ENCODE measurements around the gene CNGB1. TPM values are rescaled to one million over a fixed set of nuclear protein-coding genes. Genes with fewer than 3 reads are reported as not detected.

Gene CNGB1
- total RNA-seq, 4 donors from 2014 or later: not detected

DNA sequence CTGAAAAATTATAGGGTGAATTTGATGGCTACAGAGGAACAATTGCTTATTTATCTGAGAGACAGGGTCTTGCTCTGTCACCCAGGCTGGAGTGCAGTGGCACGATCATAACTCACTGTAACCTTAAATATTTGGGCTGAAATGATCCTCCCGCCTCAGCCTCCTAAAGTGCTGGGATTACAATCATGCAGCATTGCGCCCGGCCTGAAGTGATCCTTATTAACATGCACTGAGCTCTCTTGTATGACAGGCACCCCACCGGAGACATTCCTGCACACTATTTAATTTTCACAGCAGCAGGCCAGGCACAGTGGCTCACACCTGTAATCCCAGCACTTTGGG is 77.7 kb downstream of the CNGB1 start:
- no peaks in the 10 kb centered on the region for H3K27me3 ChIP-seq
- no peak overlapping the region for H3K4me3 ChIP-seq
- no peak for DNase-seq
- intact Hi-C loops (cut with DNase I; ENCODE audit: low total_unique reads): no loop called here
- TF ChIP-seq, protein P1, sequence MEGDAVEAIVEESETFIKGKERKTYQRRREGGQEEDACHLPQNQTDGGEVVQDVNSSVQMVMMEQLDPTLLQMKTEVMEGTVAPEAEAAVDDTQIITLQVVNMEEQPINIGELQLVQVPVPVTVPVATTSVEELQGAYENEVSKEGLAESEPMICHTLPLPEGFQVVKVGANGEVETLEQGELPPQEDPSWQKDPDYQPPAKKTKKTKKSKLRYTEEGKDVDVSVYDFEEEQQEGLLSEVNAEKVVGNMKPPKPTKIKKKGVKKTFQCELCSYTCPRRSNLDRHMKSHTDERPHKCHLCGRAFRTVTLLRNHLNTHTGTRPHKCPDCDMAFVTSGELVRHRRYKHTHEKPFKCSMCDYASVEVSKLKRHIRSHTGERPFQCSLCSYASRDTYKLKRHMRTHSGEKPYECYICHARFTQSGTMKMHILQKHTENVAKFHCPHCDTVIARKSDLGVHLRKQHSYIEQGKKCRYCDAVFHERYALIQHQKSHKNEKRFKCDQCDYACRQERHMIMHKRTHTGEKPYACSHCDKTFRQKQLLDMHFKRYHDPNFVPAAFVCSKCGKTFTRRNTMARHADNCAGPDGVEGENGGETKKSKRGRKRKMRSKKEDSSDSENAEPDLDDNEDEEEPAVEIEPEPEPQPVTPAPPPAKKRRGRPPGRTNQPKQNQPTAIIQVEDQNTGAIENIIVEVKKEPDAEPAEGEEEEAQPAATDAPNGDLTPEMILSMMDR (IDR thresholded peaks at IDR 0.05): no peak
- TF ChIP-seq POLR2A (IDR thresholded peaks at IDR 0.05): no peak
- no peak overlapping the region for H3K27ac ChIP-seq
- H3K36me3 ChIP-seq: no peaks in the 10 kb centered on the region
- H3K9me3 ChIP-seq: no peaks in the 10 kb centered on the region
- H3K4me1 ChIP-seq: no peaks in the 10 kb centered on the region

DNA sequence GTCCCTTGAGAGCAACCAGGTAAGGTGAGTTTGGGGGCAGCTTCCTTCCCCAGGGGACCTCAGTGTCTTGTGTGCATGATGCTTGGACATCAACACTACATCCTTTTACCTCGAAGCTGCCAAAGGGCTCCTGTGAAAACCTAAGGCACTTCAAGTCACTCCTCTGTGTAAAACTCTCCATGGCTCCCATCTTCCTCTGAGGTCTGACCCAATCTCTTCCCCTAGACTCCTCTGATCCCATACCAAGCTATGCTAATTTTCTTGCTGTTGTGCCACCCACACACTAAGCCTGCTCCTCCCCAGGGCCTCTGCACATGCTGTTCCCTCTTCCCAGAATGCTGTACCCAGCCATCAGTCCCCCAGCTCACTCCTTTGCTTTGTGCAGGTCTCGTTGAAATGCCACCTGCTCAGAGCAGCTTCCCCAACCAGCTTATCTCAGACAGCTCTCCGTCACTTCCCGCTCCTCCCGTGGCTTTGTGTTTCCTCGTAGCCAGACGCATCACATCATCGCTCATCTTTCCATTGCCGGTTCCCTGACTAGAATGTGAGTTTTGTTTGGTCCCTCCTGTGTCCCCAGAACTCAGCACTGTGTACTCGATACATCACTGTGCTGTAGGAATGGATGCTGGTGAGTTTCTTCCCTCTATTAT is 78.4 kb downstream of the CNGB1 start:
- no peak for DNase-seq
- Histone ChIP-seq H3K4me3 (no peak overlapping the region), H3K27me3 (no peaks in the 10 kb centered on the region), H3K27ac (no peak overlapping the region), H3K4me1 (no peaks in the 10 kb centered on the region), H3K36me3 (no peaks in the 10 kb centered on the region), H3K9me3 (no peaks in the 10 kb centered on the region)
- TF ChIP-seq POLR2A (IDR thresholded peaks at IDR 0.05): no peak
- TF ChIP-seq, protein P1 (IDR thresholded peaks at IDR 0.05): no peak
- intact Hi-C loops (cut with DNase I; ENCODE audit: low total_unique reads): no loop called here

DNA sequence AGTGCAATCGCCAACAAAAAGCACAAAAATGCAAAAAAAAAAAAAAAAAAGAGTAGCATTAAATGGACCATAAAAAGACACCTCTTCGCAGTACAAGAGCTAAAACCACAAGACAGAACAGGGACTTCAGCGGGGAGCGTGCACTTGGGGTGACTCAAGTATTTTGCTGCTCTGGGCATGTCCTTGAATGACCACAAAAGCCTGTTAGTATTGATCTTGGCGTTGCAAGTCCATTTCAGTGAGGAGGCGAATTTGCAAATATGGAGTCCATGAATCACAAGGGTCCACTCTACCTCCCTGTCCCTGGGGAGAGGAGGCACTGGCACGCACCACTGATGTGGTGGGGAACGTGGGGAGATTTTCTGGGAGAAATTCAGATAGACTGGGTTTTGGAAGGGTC is 78.9 kb downstream of the CNGB1 start:
- intact Hi-C loops (cut with DNase I; ENCODE audit: low total_unique reads): no loop called here
- TF ChIP-seq, protein P1 (IDR thresholded peaks at IDR 0.05): no peak
- TF ChIP-seq POLR2A (IDR thresholded peaks at IDR 0.05): no peak
- no peaks in the 10 kb centered on the region for H3K27me3 ChIP-seq
- H3K4me3 ChIP-seq: no peak overlapping the region
- H3K27ac ChIP-seq: no peak overlapping the region
- no peaks in the 10 kb centered on the region for H3K4me1 ChIP-seq
- H3K36me3 ChIP-seq: no peaks in the 10 kb centered on the region
- H3K9me3 ChIP-seq: no peaks in the 10 kb centered on the region
- DNase-seq: no peak

DNA sequence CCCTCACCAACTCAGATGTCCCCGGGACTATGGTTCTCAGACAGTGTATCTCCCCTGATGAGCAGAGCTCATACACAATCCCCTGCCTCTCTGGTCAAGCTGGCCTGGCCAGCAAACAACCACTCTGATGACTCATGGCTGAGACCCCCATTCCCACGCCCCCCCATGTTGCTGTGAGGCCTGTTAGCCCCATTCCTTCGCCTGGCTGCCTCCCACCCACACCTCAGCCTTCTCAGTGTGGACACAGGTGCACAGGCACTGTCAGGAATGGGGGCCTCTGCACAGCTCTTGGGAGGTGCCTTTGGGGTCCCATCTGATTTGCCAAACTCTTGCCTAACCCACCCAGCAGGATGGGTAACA is 80.2 kb downstream of the CNGB1 start:
- no peaks in the 10 kb centered on the region for H3K9me3 ChIP-seq
- DNase-seq: no peak
- H3K4me1 ChIP-seq: no peaks in the 10 kb centered on the region
- TF ChIP-seq, protein P1 (IDR thresholded peaks at IDR 0.05): no peak
- TF ChIP-seq POLR2A (IDR thresholded peaks at IDR 0.05): no peak
- H3K27ac ChIP-seq: no peak overlapping the region
- intact Hi-C loops (cut with DNase I; ENCODE audit: low total_unique reads): no loop called here
- H3K27me3 ChIP-seq: no peaks in the 10 kb centered on the region
- H3K36me3 ChIP-seq: no peaks in the 10 kb centered on the region
- H3K4me3 ChIP-seq: no peak overlapping the region

DNA sequence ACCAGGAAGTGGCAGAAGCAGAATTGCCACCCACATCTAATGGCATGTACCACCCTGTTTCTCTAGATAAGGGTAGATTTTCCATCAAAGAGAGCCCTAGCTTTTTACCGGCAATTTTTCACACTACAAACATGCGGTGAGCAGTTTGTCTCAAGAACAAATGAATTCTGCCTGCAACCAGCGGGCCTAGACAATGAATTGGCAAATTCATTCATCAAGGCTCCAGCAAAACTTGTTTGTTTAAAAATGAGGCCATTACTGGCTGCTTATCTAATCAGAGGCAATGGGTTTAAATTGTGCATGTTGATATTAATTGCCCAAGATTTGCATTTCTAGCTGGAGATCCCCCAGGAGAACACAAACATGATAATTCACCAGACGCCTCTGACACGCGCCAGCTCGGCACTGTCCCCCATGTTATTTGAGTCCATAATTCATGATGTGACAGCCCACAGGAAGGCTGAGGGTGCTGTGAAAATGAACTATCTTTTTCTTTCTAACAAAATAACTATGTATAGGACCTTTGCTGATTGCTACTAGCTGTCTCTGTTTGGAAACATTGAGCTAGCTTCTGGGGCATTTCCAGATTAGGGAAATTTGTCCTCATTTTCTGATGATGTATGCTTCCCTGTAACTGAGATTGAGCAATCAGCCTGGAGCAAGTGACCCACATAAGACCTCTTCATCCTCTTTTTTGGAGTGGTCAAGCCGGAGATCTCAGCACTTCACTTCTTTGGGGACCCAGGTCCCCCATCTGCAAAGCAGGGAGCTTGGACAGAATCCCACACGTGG is 80.8 kb downstream of the CNGB1 start:
- Histone ChIP-seq H3K27ac (no peak overlapping the region), H3K27me3 (no peaks in the 10 kb centered on the region), H3K4me1 (no peaks in the 10 kb centered on the region), H3K9me3 (no peaks in the 10 kb centered on the region), H3K36me3 (no peaks in the 10 kb centered on the region), H3K4me3 (no peak overlapping the region)
- no peak for DNase-seq
- intact Hi-C loops (cut with DNase I; ENCODE audit: low total_unique reads): no loop called here
- TF ChIP-seq, protein P1 (IDR thresholded peaks at IDR 0.05): no peak
- TF ChIP-seq POLR2A (IDR thresholded peaks at IDR 0.05): no peak

All from uterus (tissue), 4 donors.